Common myeloid progenitor, CD34-positive (primary cell): ENCODE results near the gene LYZL1.
A peak's percentile ranks its signal among the peaks of the same experiment; 100 is the strongest.

ENCODE experiments used
- CTCF ChIA-PET: fragments of 350-600 bp; sonication (Branson Sonifier 250); formaldehyde crosslinking; loops from one replicate; lab custom pipeline; 2021; ENCODE audit warnings: antibody characterized with exemption; lab: Charles Lee
- POLR2A ChIA-PET: fragments of 350-600 bp; sonication (Branson Sonifier 250); formaldehyde crosslinking; loops from one replicate; lab custom pipeline; 2021; ENCODE audit warnings: antibody characterized with exemption; lab: Charles Lee
- DNase-seq, 3 donors: peaks; one replicate each; pipeline versions ENCODE4 v3.0.0 to v3.0.0-alpha.2; 2013
- H3K27ac ChIP-seq, 2 experiments: 1 replicate in 1 of 2; 2 replicates in 1 of 2; pipeline ENCODE4 v1.7.0; 2013; ENCODE audit warnings: inconsistent platforms in 2 of 2, low read length in 2 of 2, mild to moderate bottlenecking in 2 of 2, low read depth in 1 of 2, moderate library complexity in 1 of 2; ENCODE audit not compliant: severe bottlenecking in 2 of 2, insufficient read depth in 1 of 2, poor library complexity in 1 of 2
- H3K27me3 ChIP-seq, 5 experiments: replicated peaks in 2 of 5; 1 replicate in 3 of 5; 2 replicates in 2 of 5; pipeline versions ENCODE4 v1.6.1 to v1.7.0; 2013; ENCODE audit warnings: low read length in 4 of 5, mild to moderate bottlenecking in 2 of 5, moderate library complexity in 2 of 5, inconsistent platforms in 1 of 5; ENCODE audit not compliant: insufficient read depth in 5 of 5, control insufficient read depth in 4 of 5
- H3K36me3 ChIP-seq, 4 experiments: 1 replicate in 2 of 4; 2 replicates in 2 of 4; pipeline versions ENCODE4 v1.6.1 to v1.7.0; 2013; ENCODE audit warnings: low read length in 3 of 4, control low read depth in 1 of 4, mild to moderate bottlenecking in 1 of 4; ENCODE audit not compliant: control insufficient read depth in 4 of 4, insufficient read depth in 4 of 4
- H3K4me1 ChIP-seq, 4 experiments: 1 replicate in 3 of 4; 2 replicates in 1 of 4; pipeline versions ENCODE4 v1.6.1 to v1.7.1; 2013; ENCODE audit warnings: low read length in 3 of 4, mild to moderate bottlenecking in 3 of 4, control low read depth in 1 of 4, inconsistent platforms in 1 of 4, moderate library complexity in 1 of 4; ENCODE audit not compliant: control insufficient read depth in 4 of 4, insufficient read depth in 4 of 4; ENCODE audit errors: control extremely low read depth in 1 of 4
- H3K4me3 ChIP-seq, 7 experiments: 1 replicate in 4 of 7; 2 replicates in 3 of 7; pipeline versions ENCODE4 v1.5.1 to v1.7.0; 2013; ENCODE audit warnings: mild to moderate bottlenecking in 7 of 7, low read length in 6 of 7, moderate library complexity in 6 of 7, inconsistent platforms in 2 of 7, low read depth in 2 of 7, control low read depth in 1 of 7; ENCODE audit not compliant: insufficient read depth in 4 of 7, control insufficient read depth in 1 of 7; ENCODE audit errors: extremely low read depth in 1 of 7
- H3K9me3 ChIP-seq, 5 experiments: 1 replicate in 4 of 5; 2 replicates in 1 of 5; pipeline versions ENCODE4 v1.6.1 to v1.7.1; 2013; ENCODE audit warnings: low read length in 4 of 5, mild to moderate bottlenecking in 2 of 5, inconsistent platforms in 1 of 5, low read depth in 1 of 5, moderate library complexity in 1 of 5; ENCODE audit not compliant: control insufficient read depth in 4 of 5, insufficient read depth in 2 of 5; ENCODE audit errors: control extremely low read depth in 1 of 5
- WGBS: methylation state at CpG from one replicate; pipeline ENCODE4 v1.1.5; 2013; ENCODE audit not compliant: insufficient coverage; 5-methylcytosine and 5-hydroxymethylcytosine counted together

Gene LYZL1

GRCh38 chr10:29254123-29255046, 34.5 kb upstream of the LYZL1 start:
- Histone ChIP-seq H3K4me1 (peaks cover 7 to 12% (median 8%) of the 10 kb centered on the region in 4 experiments), H3K27ac (no peak overlapping the region), H3K36me3 (no peaks in the 10 kb centered on the region), H3K9me3 (peaks cover 0 to 2% (median 0%) of the 10 kb centered on the region in 5 experiments), H3K4me3 (no peak overlapping the region), H3K27me3 (peaks cover 0 to 81% (median 19%) of the 10 kb centered on the region in 5 experiments)
- 30% methylated on average over 6 of the region's 9 CpGs for WGBS
- CTCF ChIA-PET, result interaction anchor here (0.7 kb wide), 1 partner anchor 54 kb away, joined by 3 read pairs; no protein-coding TSS in a partner anchor
- POLR2A ChIA-PET, result interaction anchor here (0.6 to 0.7 kb wide), 2 partner anchors 112 to 1147 kb away, joined by 3 to 4 read pairs; no protein-coding TSS in a partner anchor
- DNase-seq, result peak; percentile 10 to 58 (median 47)

DNA sequence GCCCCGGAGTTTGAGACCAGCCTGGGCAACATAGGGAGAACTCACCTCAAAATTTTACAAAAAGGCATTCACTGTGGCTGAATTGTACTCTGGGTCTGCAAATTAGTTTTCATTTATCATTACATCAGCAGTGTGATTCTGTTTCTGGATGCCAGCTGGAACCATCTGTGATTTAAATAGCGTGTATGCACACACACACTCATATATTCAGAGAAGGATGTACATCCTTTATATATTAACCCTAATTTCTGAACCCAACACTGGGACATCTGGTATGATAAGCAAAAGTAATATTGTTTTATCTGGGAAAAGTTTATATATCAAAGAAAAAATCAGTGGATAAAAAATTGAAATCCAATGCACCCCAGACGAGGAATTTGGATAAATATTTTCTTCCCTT, 33.8 kb upstream of the LYZL1 start:
- peaks cover 0 to 2% (median 0%) of the 10 kb centered on the region in 5 experiments for H3K9me3 ChIP-seq
- no peaks in the 10 kb centered on the region for H3K36me3 ChIP-seq
- H3K27me3 ChIP-seq, result peaks cover 0 to 77% (median 17%) of the 10 kb centered on the region in 5 experiments
- no peak for DNase-seq
- CTCF ChIA-PET, result no interaction called here
- POLR2A ChIA-PET, result no interaction called here
- 67% methylated on average over 1 of the region's 3 CpGs for WGBS
- no peak overlapping the region for H3K27ac ChIP-seq
- H3K4me3 ChIP-seq, result no peak overlapping the region
- H3K4me1 ChIP-seq, result peaks cover 7 to 12% (median 8%) of the 10 kb centered on the region in 4 experiments

- H3K27me3 ChIP-seq, result peaks cover 0 to 70% (median 14%) of the 10 kb centered on the region in 5 experiments
- no peaks in the 10 kb centered on the region for H3K36me3 ChIP-seq
- H3K27ac ChIP-seq, result no peak overlapping the region
- ChIA-PET POLR2A (no interaction called here), CTCF (no interaction called here)
- no peak overlapping the region for H3K4me3 ChIP-seq
- WGBS, result 96% methylated on average over 7 of the region's 7 CpGs
- no peaks in the 10 kb centered on the region for H3K9me3 ChIP-seq
- H3K4me1 ChIP-seq, result peaks cover 7 to 12% (median 8%) of the 10 kb centered on the region in 4 experiments
- DNase-seq, result no peak
Observed at GRCh38 chr10:29256019-29256418, 32.9 kb upstream of the LYZL1 start.

- Histone ChIP-seq H3K36me3 (no peaks in the 10 kb centered on the region), H3K27me3 (peaks cover 0 to 65% (median 14%) of the 10 kb centered on the region in 5 experiments), H3K4me1 (peaks cover 7 to 12% (median 8%) of the 10 kb centered on the region in 4 experiments), H3K4me3 (no peak overlapping the region), H3K27ac (no peak overlapping the region), H3K9me3 (no peaks in the 10 kb centered on the region)
- ChIA-PET CTCF (interaction anchor here (0.5 kb wide), 1 partner anchor 50 kb away, joined by 3 read pairs; no protein-coding TSS in a partner anchor), POLR2A (no interaction called here)
- no CpG with 5 or more reads among the region's 1 CpG for WGBS
- no peak for DNase-seq
Observed at GRCh38 chr10:29256586-29256985, 32.3 kb upstream of the LYZL1 start.

GRCh38 chr10:29257106-29257783, 31.6 kb upstream of the LYZL1 start:
- WGBS, result 91% methylated on average over 10 of the region's 11 CpGs
- H3K9me3 ChIP-seq, result no peaks in the 10 kb centered on the region
- POLR2A ChIA-PET, result no interaction called here
- H3K27ac ChIP-seq, result no peak overlapping the region
- CTCF ChIA-PET, result interaction anchor here (0.5 kb wide), 1 partner anchor 49 kb away, joined by 3 read pairs; no protein-coding TSS in a partner anchor
- no peaks in the 10 kb centered on the region for H3K36me3 ChIP-seq
- H3K4me1 ChIP-seq, result peaks cover 7 to 12% (median 8%) of the 10 kb centered on the region in 4 experiments
- H3K4me3 ChIP-seq, result no peak overlapping the region
- peaks cover 0 to 62% (median 12%) of the 10 kb centered on the region in 5 experiments for H3K27me3 ChIP-seq
- no peak for DNase-seq

DNA sequence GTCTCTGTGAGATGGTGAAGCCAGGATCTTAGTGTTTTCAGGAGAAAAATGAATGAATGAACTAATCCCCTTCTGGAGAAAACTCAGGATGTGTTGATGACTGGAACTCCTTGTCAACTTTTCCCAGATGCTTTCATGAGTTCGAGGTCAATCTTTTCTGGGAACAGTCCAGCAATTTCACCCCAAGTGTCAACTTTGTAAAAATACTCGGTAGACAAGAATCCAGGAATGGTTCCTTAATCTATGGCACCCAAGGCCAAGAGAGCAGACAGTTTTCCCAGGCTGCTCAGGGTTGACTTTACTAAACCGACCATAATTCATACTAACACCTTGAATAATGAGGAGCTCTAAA, 31.1 kb upstream of the LYZL1 start:
- POLR2A ChIA-PET, result no interaction called here

More for the DNA sequence above, 31.1 kb upstream of the LYZL1 start:
- no peak overlapping the region for H3K27ac ChIP-seq
- H3K4me1 ChIP-seq, result peaks cover 7 to 12% (median 8%) of the 10 kb centered on the region in 4 experiments
- no peak overlapping the region for H3K4me3 ChIP-seq
- H3K9me3 ChIP-seq, result no peaks in the 10 kb centered on the region
- DNase-seq, result no peak
- H3K27me3 ChIP-seq, result peaks cover 0 to 64% (median 9%) of the 10 kb centered on the region in 5 experiments
- 96% methylated on average over 3 of the region's 3 CpGs for WGBS
- CTCF ChIA-PET, result no interaction called here
- no peaks in the 10 kb centered on the region for H3K36me3 ChIP-seq
